PC-3 (cell line): ENCODE results near the gene SULF2. TPM values are rescaled to one million over a fixed set of nuclear protein-coding genes. Genes with fewer than 3 reads are reported as not detected.

Experiments used
- ATAC-seq: fragments of 200-7000 bp; cut with Tn5 transposase; 2 replicates; pipeline ENCODE4 v1.9.1; 2020; ENCODE audit warnings: mild to moderate bottlenecking, moderate library complexity
- BruUV-seq: library from RNA; stranded (reverse); fragments of 400-500 nt; replicated peaks from 2 replicates; lab custom pipeline; 2021; lab: Mats Ljungman, UMichigan
- CTCF ChIA-PET: fragments of 300-600 bp; sonication (Branson Sonifier 250); formaldehyde crosslinking; loops from one replicate; lab custom pipeline; 2022; ENCODE audit warnings: antibody characterized with exemption; lab: Charles Lee
- POLR2A ChIA-PET: fragments of 300-600 bp; sonication (Branson Sonifier 250); formaldehyde crosslinking; loops from one replicate; lab custom pipeline; 2022; ENCODE audit warnings: antibody characterized with exemption; ENCODE audit not compliant: unreplicated experiment; lab: Charles Lee
- DNase-seq: peaks from one replicate; pipeline ENCODE4 v3.0.0-alpha.2; 2015
- H2AFZ ChIP-seq: fragments of 300-600 bp; sonication (generic); 2 replicates; pipeline ENCODE4 v1.6.0; 2016; ENCODE audit warnings: antibody characterized with exemption, low read length
- H3F3A ChIP-seq: fragments of 300-600 bp; sonication (generic); one replicate; pipeline ENCODE4 v1.6.0; 2017; ENCODE audit warnings: antibody characterized with exemption, low read length, control low read depth, mild to moderate bottlenecking; ENCODE audit not compliant: unreplicated experiment
- H3K27ac ChIP-seq: fragments of 300-600 bp; sonication (generic); 2 replicates; pipeline ENCODE4 v1.5.1; 2016; ENCODE audit warnings: mild to moderate bottlenecking, low read length
- H3K27me3 ChIP-seq: fragments of 300-600 bp; sonication (generic); 2 replicates; pipeline ENCODE4 v1.6.1; 2016; ENCODE audit warnings: low read length, mixed read lengths
- H3K36me3 ChIP-seq: fragments of 300-600 bp; sonication (generic); 2 replicates; pipeline ENCODE4 v1.6.1; 2016; ENCODE audit warnings: low read depth, mixed run types, low read length, mixed read lengths
- H3K4me1 ChIP-seq: fragments of 300-600 bp; sonication (generic); 2 replicates; pipeline ENCODE4 v1.5.1; 2016; ENCODE audit warnings: low read length; ENCODE audit not compliant: insufficient read depth
- H3K4me2 ChIP-seq: fragments of 300-600 bp; sonication (generic); 2 replicates; pipeline ENCODE4 v1.6.0; 2016; ENCODE audit warnings: low read length
- H3K4me3 ChIP-seq: fragments of 300-600 bp; sonication (generic); 2 replicates; pipeline ENCODE4 v1.5.1; 2016; ENCODE audit warnings: mild to moderate bottlenecking, low read length, mixed read lengths
- H3K79me2 ChIP-seq: fragments of 300-600 bp; sonication (generic); 2 replicates; pipeline ENCODE4 v1.6.1; 2017; ENCODE audit warnings: low read length, mixed read lengths
- H3K9ac ChIP-seq: fragments of 300-600 bp; sonication (generic); 2 replicates; pipeline ENCODE4 v1.6.0; 2016; ENCODE audit warnings: mild to moderate bottlenecking, low read length
- H3K9me2 ChIP-seq: fragments of 300-600 bp; sonication (generic); replicated peaks from 2 replicates; pipeline ENCODE4 v1.6.1; 2016; ENCODE audit warnings: mixed run types, low read length, mixed read lengths
- H3K9me3 ChIP-seq: fragments of 300-600 bp; sonication (generic); 2 replicates; pipeline ENCODE4 v1.6.1; 2016; ENCODE audit warnings: low read length, mixed read lengths
- H4K20me1 ChIP-seq: fragments of 300-600 bp; sonication (generic); 2 replicates; pipeline ENCODE4 v1.6.1; 2016; ENCODE audit warnings: low read length, mixed read lengths
- CTCF ChIP-seq: fragments of 300-600 bp; sonication (generic); conservative IDR thresholded peaks from 2 replicates; pipeline ENCODE4 v1.5.1; 2017; ENCODE audit warnings: antibody characterized with exemption, low read depth, mild to moderate bottlenecking, low read length
- EZH2 ChIP-seq: fragments of 300-600 bp; sonication (generic); IDR thresholded peaks from one replicate; pipeline ENCODE4 v1.6.1; 2017; ENCODE audit warnings: antibody characterized with exemption, mild to moderate bottlenecking, low read length; ENCODE audit not compliant: unreplicated experiment
- EZH2phosphoT487 ChIP-seq: fragments of 300-600 bp; sonication (generic); IDR thresholded peaks from 2 replicates; pipeline ENCODE4 v1.6.1; 2018; ENCODE audit warnings: mild to moderate bottlenecking, antibody characterized with exemption, low read length, borderline replicate concordance
- intact Hi-C: fragments of 100-400 bp; cut with micrococcal nuclease; formaldehyde crosslinking; loops from 2 replicates; pipeline ENCODE4 v1.9.0; 2023
- total RNA-seq: library from RNA; depleted of rRNA; stranded (reverse); fragments of >200 nt; gene quantifications from 2 replicates; pipeline ENCODE4 v1.2.3, GENCODE V29; 2014

The SULF2 gene
- total RNA-seq, 1 experiment from 2014 or later: 340 TPM

GRCh38 chr20:47682028-47682783 is 103.1 kb downstream of the SULF2 start:
- BruUV-seq: no TSS peak
- H3K9me2 ChIP-seq: no peaks in the 10 kb centered on the region
- POLR2A ChIA-PET: no interaction called here
- H3K4me2 ChIP-seq: no peak overlapping the region
- no peaks in the 10 kb centered on the region for H3F3A ChIP-seq
- TF ChIP-seq EZH2 (no peak), CTCF (no peak), EZH2phosphoT487 (no peak)
- no peak overlapping the region for H3K9ac ChIP-seq
- CTCF ChIA-PET: no interaction called here
- H3K36me3 ChIP-seq: peaks cover 47% of the 10 kb centered on the region
- no peak overlapping the region for H3K4me3 ChIP-seq
- no peaks in the 10 kb centered on the region for H3K4me1 ChIP-seq
- no peaks in the 10 kb centered on the region for H3K79me2 ChIP-seq
- no peaks in the 10 kb centered on the region for H3K27me3 ChIP-seq
- no peak for DNase-seq
- intact Hi-C loops: no loop called here
- H4K20me1 ChIP-seq: no peaks in the 10 kb centered on the region
- no peak overlapping the region for H2AFZ ChIP-seq
- H3K9me3 ChIP-seq: no peaks in the 10 kb centered on the region
- no peak overlapping the region for H3K27ac ChIP-seq
- no peak for ATAC-seq

GRCh38 chr20:47680804-47681529 is 104.3 kb downstream of the SULF2 start:
- ATAC-seq: no peak
- Histone ChIP-seq H3K9me3 (no peaks in the 10 kb centered on the region), H3K79me2 (no peaks in the 10 kb centered on the region), H4K20me1 (no peaks in the 10 kb centered on the region), H3K9me2 (no peaks in the 10 kb centered on the region), H3K4me1 (no peaks in the 10 kb centered on the region), H3K4me2 (no peak overlapping the region), H2AFZ (no peak overlapping the region), H3K27ac (no peak overlapping the region), H3K4me3 (no peak overlapping the region), H3K36me3 (peaks cover 47% of the 10 kb centered on the region), H3F3A (no peaks in the 10 kb centered on the region), H3K9ac (no peak overlapping the region), H3K27me3 (no peaks in the 10 kb centered on the region)
- ChIA-PET POLR2A (no interaction called here), CTCF (no interaction called here)
- intact Hi-C loops: no loop called here
- TF ChIP-seq EZH2phosphoT487: no peak
- TF ChIP-seq EZH2: no peak
- no peak for TF ChIP-seq CTCF
- BruUV-seq: no TSS peak
- DNase-seq: peak; percentile 13

- Histone ChIP-seq H4K20me1 (no peaks in the 10 kb centered on the region), H3K36me3 (peaks cover 51% of the 10 kb centered on the region), H3K9me3 (no peaks in the 10 kb centered on the region), H3F3A (no peaks in the 10 kb centered on the region), H3K4me3 (no peak overlapping the region), H3K79me2 (no peaks in the 10 kb centered on the region), H3K4me1 (no peaks in the 10 kb centered on the region), H3K9ac (no peak overlapping the region), H2AFZ (no peak overlapping the region), H3K9me2 (no peaks in the 10 kb centered on the region), H3K27me3 (no peaks in the 10 kb centered on the region), H3K27ac (no peak overlapping the region), H3K4me2 (no peak overlapping the region)
- ChIA-PET POLR2A (no interaction called here), CTCF (no interaction called here)
- no peak for TF ChIP-seq EZH2
- TF ChIP-seq CTCF: no peak
- no peak for TF ChIP-seq EZH2phosphoT487
- no TSS peak for BruUV-seq
- ATAC-seq (no peak), DNase-seq (no peak)
- intact Hi-C loops: loop anchor here (5.0 kb wide), 1 partner anchor 618 kb away; no protein-coding TSS in a partner anchor
Measured at GRCh38 chr20:47679462-47679861, 105.8 kb downstream of the SULF2 start.
